Eye (tissue), 1 donor: ENCODE data around the gene VTCN1.
"Not testable (repeated sequence)": the region's sequence is repeated elsewhere in the genome, so short reads cannot be mapped to it uniquely, and the experiment has no call there.

Source experiments
- DNase-seq: peaks from one replicate; pipeline ENCODE4 v3.0.0-alpha.2; 2015

The VTCN1 gene

GRCh38 chr1:117210831-117211261, at the start of gene VTCN1:
TSS of gene VTCN1 (minus strand) at chr1:117210927. CDS start at chr1:117210855, 72 bp downstream.
- DNase-seq, result no peak

- DNase-seq, result no peak
These were observed 48.1 kb upstream of the VTCN1 start for GRCh38 chr1:117258791-117259190.

- not testable (repeated sequence) for DNase-seq
These were observed 47.3 kb upstream of the VTCN1 start for GRCh38 chr1:117258075-117258474.

- no peak for DNase-seq
These were observed 46.6 kb upstream of the VTCN1 start for GRCh38 chr1:117257291-117257690.

GRCh38 chr1:117250061-117250606, 39.4 kb upstream of the VTCN1 start:
- no peak for DNase-seq

GRCh38 chr1:117244971-117245370, 34.2 kb upstream of the VTCN1 start:
- no peak for DNase-seq

GRCh38 chr1:117244306-117244705, 33.6 kb upstream of the VTCN1 start:
- no peak for DNase-seq

GRCh38 chr1:117241512-117241911, 30.8 kb upstream of the VTCN1 start:
- DNase-seq, result no peak

GRCh38 chr1:117240547-117240946, 29.8 kb upstream of the VTCN1 start:
- DNase-seq, result no peak

- DNase-seq, result no peak
These were observed 28.7 kb upstream of the VTCN1 start for GRCh38 chr1:117239467-117239866.

- DNase-seq, result no peak
These were observed 27.1 kb upstream of the VTCN1 start for GRCh38 chr1:117237726-117238381.

- DNase-seq, result no peak
These were observed 25.2 kb upstream of the VTCN1 start for GRCh38 chr1:117235863-117236465.

- DNase-seq, result peak; percentile 65
These were observed 21.8 kb upstream of the VTCN1 start for GRCh38 chr1:117232531-117232930.

GRCh38 chr1:117231748-117232373, 21.1 kb upstream of the VTCN1 start:
- DNase-seq, result no peak

- no peak for DNase-seq
These were observed 20.6 kb upstream of the VTCN1 start for GRCh38 chr1:117231312-117231711.

- no peak for DNase-seq
These were observed 18.5 kb upstream of the VTCN1 start for GRCh38 chr1:117229217-117229616.

- DNase-seq, result no peak
These were observed 15.2 kb upstream of the VTCN1 start for GRCh38 chr1:117225931-117226330.

- no peak for DNase-seq
These were observed 6.0 kb upstream of the VTCN1 start for GRCh38 chr1:117216718-117217117.

- no peak for DNase-seq
These were observed 5.2 kb upstream of the VTCN1 start for GRCh38 chr1:117215733-117216462.

GRCh38 chr1:117215019-117215418, 4.3 kb upstream of the VTCN1 start:
- DNase-seq, result no peak

- DNase-seq, result no peak
These were observed 2.3 kb upstream of the VTCN1 start for GRCh38 chr1:117213046-117213445.

GRCh38 chr1:117210386-117210785, 341 bp downstream of the VTCN1 start:
- DNase-seq, result no peak

GRCh38 chr1:117209094-117209493, 1.6 kb downstream of the VTCN1 start:
- no peak for DNase-seq
